GM19351 (cell line): ENCODE results near the gene GNPTG.
A peak's percentile ranks its signal among the peaks of the same experiment; 100 is the strongest.

Experiments used
- ATAC-seq: cut with Tn5 transposase; IDR thresholded peaks from one replicate; pipeline ENCODE4 v1.9.1; 2021; ENCODE audit warnings: mild to moderate bottlenecking, moderate library complexity; ENCODE audit not compliant: unreplicated experiment

The GNPTG gene

DNA sequence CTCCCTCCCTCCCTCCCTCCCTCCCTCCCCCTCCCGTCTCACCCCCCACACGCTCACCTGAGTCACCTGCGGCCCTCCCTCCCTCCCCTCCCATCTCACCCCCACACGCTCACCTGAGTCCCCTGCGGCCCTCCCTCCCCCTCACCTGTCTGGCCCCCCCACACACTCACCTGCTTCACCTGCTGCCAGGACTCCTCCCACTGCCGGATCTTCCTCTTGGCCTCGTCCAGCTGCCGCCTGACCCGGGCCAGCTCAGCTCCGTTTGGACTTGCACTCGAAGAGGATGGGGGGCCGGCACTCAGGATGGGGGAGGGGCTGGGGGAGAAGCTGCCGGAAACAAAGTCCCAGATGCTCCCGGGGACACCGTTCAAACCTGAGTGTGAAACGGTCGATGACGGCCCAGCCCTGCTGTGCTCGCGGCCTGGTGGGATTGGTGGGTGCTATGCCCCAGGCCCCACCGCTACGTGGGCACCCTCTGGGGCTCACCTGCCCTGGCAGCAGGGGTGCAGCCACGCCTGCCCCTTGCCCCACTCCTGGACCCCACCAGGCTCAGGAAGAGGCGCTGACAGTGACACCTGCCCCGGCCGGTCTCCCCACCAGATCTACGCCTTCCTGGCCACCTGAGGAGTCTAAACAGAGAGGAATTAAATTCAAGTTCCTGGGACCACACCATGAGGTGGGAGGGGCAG is 15.9 kb downstream of the GNPTG start:
- ATAC-seq = no peak

DNA sequence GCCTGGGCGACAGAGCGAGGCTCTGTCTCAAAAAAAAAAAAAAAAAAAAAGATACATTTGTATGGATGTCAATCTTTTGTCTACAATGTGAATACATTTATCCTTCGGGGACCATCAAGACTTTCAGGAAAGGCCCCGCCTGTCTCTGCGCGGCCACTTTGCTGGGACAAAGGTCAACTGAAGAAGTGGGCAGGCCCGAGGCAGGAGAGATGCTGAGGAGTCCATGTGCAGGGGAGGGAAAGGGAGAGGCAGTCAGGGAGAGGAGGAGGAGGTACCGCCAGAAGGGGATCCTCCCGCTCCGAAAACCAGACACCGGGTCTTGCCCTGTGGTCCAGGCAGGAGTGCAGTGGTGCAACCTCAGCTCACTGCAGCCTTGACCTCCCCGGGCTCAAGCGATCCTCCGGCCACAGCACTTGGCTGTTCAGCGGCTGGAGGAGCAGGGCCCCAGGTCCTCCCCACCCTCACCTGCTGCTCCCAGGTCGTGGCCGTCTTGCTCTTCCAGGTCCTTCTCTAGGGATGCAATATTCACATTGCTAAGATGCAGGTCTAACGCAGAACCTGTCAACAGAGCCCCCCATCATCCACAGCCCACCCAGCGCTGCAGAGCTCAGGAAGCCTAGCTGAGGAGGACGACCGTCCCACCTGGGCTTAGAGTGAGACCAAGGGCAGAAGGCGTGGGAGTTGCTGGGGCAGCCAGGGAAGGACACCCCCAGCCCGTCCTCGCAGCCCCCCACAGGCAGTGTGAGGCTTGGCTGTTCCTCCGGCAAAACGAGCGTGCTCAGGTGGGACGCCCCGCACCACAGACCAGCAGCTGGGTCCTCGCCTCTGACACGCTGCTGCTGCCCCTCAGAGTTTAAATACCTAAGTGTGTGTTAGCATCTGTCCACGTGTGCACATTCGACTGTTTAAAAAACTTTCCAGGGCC is 19.6 kb downstream of the GNPTG start:
- ATAC-seq = no peak

DNA sequence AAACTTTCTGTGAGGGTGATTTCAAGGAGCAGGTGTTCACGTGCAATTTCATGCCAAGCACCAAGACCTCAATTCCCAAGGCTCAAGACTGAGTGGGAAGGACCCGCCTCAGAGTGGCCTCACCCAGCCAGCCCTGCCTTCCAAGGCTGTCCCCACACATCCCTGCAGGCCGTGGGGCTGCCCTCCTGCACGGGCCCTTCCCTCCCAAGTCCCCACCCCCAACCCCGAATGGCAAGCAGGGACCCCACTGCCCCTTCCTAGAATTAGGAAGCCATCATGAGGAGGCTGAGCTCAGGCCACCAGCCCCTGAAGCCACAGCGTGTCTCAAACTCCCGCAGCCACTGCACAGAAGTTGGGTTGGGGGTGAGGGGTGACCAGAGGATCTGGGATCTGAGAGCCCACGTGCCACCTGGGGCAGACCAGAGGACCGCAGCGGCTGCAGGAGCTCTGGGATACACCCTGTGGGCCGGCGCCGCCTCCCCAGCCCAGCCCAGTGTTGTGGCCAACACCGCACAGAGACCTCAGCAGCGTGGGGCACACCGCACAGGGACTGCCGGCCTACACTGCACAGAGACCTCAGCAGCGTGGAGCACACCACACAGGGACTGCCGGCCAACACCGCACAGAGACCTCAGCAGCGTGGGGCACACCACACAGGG is 20.7 kb downstream of the GNPTG start:
- no peak for ATAC-seq

DNA sequence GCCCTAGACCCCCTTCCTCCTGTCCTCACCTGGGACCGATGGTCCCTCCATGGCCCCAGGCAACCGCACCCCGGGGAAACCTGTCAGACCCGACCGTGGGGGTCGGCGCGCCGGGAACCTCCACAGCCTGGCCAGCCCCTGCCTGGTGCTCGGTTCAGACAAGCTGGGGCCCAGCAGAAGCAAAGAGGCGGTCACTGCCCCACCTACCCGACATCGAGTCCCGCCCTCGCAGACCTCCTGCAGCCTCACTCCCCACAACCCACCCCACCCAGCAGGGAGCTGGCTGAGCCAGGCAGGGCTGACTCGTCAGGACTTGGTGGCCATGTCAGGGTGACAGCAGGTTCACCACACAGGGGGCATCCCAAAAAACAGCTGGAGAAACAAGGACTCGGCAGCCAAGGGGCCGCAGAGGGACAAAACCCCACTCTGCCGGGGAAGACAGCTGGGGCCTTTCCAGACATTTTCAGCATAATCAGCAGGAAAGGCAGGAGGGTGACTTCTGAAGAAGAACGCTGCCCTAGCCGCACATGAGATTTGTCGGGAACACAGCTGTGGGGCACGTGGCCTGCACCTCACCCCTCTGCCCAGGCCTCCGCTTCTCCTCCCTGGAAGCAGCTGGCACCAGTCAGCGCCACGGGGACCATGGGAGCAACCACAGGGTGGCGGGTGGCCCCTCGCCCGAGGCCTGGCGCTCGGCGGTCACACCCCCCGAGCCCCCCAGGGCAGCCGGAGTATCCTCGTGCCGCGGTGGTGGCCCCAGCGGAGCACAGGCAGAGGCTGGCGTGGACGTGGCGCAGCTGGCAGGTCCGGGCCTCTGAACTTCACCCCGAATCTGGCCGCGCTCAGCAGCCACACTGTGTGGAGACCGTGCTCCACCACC is 22.9 kb downstream of the GNPTG start:
- no peak for ATAC-seq

DNA sequence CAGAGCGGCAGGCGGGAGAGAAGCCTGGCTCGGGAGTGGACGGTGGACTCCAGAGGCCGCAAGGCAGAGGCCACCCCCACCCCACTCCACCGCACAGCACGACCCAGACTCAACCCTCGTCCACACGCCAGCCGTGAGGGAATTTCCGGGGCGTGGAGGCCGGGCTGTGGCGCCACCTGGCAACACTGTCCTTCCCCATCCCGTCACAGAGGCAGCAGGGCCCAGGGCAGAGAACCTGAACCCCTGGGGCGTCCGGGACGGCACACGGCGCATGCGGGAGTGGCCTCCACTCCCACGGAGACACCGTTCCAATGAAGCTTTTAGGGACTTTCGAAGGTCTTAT is 23.5 kb downstream of the GNPTG start:
- ATAC-seq = no peak

DNA sequence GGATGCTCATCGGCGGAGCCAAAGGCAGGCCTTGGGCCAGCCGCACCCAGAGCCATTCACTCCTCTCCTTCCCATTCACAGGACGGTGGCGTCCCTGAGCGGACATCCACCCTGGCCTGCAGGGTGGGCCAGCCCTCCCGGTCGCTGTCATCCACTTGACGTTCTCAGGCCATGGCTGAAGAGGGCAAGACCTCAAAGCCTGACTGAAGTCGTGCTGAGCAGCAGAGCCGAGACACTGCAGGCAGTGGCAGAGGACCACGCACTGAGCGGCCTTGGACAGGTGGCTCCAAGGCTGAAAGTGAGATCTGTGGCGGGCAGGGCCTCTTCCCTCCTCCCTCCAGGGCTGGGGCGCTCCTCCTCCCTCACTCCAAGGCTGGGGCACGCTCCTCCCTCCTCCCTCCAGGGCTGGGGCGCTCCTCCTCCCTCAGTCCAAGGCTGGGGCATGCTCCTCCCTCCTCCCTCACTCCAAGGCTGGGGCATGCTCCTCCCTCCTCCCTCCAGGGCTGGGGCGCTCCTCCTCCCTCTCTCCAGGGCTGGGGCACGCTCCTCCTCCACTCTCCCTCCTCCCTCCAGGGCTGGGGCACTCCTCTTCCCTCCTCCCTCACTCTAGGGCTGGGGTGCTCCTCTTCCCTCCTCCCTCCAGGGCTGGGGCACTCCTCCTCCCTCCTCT is 24.1 kb downstream of the GNPTG start:
- no peak for ATAC-seq

DNA sequence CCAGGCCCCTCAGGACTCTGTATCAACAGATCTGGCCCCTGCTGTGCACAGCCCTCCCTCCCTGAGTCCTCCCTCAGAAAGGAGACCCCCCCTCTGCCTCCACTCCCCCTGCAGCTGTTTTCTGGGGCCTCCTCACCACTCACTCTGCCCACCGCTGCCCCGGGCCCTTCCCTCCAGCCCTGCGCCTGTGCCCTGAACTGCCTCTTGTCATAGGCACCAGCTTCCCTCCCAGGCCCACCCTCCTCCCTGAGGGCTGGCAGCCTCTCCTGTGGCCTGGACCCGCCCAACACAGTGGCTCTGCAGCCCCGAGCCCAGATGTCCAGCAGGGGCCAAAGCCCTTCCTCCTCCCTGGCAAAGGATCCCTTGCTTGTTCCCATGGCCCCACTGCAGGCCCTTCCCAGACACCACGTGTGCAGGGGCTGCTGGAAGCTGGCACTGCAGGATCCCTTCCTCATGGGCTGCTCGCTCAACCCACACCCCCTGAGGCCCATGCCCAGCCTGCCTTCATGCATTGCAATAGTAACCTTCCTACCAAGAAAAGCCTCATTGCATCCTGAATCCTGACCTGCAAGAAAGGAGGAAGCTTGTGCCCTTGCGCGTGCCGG is 25.8 kb downstream of the GNPTG start:
- no peak for ATAC-seq

DNA sequence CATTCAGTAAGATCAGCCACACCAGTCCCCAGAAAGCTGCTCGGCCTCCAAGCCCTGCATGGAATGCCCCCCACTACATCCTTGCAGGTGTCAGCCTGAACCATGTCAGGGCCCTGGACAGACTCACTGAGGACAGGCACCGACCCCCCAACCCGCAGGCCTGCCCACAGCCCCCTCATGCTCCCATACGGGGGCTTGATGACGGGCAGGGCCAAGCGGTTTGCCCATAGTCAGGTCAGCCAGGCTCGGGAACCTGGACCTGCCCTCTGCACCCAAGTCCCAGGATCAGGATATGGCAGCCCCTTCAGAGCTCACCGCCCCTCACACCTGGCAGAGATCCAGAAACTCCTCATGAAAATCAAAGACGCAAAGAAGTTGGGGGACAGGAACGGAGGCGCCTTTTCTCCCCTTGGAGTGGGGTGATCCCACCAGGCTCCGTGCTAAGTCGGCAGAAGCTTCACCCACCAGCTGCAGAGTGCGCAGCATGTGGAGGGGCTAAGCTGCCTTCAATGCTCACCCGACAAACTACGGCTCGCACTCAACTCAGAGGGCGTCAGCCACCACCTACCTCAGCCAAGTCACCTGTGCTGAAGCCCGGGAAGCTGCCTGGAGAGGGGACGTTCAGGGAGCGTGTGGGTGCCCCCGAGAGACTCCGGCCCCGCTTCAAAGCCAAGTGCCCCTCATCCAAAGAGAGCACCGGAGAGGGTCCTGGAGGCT is 26.5 kb downstream of the GNPTG start:
- no peak for ATAC-seq

DNA sequence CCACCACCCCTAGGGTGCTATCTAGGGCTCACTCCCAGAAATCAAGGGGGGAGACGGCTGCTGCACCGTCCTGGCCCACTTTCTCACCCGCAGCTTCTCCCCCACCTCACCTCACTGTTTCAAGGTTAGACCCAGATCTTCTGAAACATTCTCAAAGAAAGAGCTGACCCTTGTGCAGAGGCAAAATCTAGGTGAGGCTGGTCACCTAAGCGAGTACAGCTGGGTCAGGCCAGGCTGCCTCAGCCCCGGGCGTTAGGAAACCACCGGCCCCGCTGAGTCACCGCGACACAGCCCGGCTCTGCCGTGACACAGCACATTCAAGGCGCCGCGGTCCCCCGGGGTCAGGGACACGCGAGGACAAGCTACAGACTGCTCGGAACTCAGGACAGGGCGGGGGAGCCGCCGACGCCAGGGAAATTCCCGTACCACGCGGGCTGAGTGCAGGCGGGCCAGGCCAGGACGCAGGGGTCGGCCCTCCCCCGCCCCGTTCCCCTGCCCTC is 27.1 kb downstream of the GNPTG start:
- peak; percentile 37 for ATAC-seq

DNA sequence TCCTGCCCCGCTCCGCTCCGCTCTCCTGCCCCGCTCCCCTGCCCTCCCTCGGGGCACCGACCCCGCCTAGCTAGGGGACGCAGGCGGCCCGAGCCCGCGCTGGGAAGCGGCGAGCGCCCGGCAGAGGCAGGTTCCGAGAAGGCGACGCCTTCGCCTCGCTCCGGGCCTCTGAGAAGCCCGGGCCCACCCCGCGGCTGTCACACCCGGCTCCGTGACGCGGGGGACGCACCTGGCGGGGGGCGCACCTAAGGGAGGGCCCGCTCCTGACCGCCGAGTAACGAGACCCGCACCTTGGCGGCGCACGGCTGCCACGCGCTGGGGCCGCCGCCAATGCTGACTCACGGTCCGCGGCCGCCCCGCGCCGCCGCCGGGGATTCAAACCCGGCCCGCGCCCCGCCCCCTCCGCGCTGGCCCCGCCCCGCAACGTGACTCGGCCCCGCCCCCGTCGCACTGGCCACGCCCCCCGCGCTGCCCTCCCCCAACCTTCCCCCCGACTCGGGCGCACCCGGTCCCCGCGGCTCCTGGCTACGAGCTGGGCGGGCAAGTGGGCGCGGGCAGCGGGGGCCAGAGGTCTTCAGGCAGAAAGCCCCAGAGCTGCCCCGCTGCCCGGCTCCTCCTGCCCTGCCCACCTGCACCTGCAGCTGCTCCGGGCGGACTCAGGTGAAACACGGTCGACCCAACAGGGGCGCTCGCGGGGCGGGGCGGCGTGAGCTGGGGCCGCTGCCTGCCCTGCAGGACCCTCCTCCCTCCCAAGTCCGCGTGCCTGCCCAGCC is 27.8 kb downstream of the GNPTG start:
- peak; percentile 72 for ATAC-seq

DNA sequence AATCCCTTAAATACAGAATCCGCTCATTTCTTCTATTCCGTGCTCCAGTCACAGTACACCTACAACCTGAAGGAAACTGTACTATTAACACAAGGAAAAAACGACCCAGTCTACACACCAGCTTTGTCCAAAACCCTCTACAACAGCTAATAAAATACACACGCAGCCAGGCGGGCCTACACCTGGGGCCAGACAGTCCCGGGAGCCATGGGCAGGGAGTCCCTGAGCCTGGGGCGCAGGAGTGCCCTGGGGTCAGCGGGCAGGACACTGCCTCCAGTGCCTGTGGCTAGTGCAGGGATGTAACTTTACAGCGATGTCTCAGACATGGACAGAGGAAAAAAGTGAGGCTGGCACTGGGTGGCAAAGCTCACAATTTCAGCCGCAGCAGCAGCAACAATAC is 28.5 kb downstream of the GNPTG start:
- no peak for ATAC-seq

DNA sequence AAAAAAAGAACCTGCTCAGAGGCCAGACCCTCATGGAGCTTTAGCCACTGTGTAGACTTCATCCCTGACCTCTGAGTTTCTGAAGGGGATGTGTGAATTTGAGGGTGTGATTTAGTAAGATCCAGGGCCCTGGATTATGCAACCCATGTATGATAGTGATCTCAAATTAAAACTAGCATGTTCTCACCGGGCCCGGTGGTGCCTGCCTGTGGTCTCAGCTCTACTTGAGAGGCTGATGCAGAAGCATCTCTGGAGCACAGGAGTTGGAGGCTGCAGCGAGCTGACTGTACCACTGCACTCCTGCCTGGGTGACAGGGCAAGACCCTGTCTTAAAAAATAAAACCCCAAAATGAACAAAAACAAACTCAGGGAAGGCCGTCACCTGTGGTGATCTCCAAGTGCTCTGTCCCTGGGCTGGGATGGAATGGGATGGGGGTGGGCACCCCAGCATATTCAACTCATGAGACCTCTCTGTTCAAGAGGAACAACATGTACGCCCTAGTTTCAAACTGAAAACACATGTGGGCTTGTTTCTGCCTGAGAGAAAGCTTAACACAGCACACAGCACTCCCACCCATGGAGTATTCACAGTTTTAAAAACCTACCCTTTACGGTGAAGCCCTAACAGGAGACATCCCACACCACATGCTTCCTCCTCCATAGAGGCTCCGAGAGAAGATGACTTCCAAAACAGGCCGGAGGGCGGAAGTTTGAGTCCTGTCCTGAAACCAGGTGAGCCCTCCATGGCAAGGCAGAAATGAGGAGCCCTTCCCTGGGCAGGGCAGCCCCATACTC is 30.1 kb downstream of the GNPTG start:
- ATAC-seq = no peak

DNA sequence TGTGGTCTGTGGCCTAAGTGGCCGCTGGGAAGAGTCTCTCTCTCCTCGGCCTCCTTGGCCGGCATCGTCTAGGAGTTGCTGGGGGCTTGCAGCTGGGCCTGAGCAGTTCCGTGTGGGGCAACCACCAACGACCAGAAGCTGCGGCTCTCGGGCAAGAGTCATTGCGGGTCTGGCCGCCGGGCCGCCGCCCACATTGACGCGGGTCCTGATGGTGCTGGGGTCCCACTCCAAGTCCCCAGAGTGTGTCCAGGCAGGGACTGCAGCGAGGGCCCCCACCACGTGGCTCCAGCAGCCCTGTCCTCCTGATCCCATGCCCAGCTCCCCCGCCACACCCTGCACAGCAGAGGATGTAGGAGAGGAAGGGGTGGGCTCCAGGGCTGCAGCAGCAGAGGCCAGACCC is 31.8 kb downstream of the GNPTG start:
- ATAC-seq = no peak

DNA sequence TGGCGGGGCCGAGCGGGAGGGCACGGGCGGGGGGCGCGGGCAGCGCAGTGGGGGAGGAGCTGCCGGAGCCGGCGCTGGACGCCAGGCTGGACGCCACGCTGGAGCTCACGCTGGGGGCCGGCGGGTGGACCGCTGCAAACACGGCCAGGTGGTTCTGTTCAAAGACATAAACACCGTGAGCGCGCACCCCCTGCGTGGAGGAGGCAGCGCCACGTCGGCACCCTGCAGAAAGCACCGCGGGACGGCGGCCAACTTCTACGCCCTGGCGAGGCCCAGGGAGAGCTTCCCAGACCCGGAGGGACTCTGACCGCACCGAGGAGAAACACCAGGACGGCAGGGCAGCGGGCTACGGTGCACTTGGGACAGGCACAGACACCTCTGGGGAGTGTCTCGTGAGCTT is 33.5 kb downstream of the GNPTG start:
- no peak for ATAC-seq

DNA sequence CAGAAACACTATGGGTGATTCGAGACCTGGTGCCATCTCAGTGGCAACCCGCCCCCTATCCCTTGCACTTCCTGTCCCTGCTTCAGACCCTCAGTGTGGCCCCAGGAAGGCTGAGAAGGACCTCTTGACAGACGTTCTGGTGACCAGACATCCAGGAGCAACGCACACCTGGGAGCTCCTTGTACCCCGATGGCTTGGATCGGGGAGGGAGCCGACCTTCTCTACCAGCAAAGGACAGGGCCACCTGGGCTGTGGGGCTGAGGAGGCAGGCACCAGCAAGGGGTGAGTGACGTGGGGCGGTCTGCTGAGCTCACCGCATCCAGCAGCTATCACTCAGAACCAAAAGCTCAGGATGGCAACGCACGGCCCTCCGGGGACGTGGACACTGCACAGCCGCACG is 35.6 kb downstream of the GNPTG start:
- ATAC-seq = no peak

DNA sequence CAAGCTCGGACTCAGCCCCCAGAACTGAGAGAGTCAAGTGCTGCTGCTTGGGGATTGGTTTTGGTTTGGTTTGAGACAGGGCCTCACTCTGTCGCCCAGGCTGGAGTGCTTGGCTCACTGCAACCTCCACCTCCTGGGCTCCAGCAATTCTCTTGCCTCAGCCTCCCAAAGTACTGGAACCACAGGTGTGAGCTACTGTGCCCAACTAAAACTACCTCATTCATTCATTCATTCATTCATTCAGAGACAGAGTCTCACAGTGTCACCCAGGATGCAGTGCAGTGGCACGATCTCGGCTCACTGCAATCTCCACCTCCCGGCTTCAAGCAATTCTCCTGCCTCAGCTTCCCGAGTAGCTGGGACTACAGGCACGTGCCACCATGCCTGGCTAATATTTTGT is 38.0 kb downstream of the GNPTG start:
- no peak for ATAC-seq

DNA sequence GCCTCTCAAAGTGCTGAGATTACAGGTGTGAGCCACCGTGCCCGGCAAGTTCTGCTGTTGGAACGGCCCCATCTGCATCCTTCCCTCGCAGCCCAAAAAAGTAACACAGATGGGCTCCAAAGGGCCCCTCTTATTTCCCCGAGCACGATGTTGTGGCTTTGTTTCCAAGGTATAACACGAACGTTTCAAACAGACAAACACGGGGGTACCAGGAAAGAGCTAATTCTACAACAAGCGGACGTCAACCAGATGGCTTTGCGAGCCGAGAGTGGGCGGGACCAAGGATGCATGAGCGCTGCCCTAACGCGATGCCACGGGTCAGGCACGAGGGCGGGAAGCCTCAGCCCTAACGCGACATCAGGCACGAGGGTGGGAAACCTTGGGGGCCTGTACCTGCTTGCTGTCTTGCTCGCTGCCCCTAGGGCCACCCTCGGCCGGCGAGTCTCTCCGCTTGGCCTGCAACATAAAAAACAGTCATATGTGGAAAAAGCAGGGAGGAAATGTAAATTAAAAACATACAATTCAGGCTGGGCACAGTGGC is 38.6 kb downstream of the GNPTG start:
- ATAC-seq = no peak
